Hematopoietic multipotent progenitor cell treated with erythropoietin and hydrocortisone succinate and interleukin-3 and kit ligand, for 15 days (in vitro differentiated cells): ENCODE data around the gene TUBE1.
"Not testable (repeated sequence)": the region's sequence is repeated elsewhere in the genome, so short reads cannot be mapped to it uniquely, and the experiment has no call there.

Experiments used
- DNase-seq: peaks from one replicate; pipeline ENCODE4 v3.0.0-alpha.2; 2015; ENCODE audit warnings: low spot score

TUBE1 gene

GRCh38 chr6:112087136-112087911, at the start of gene TUBE1, which contains the start of gene FAM229B:
Gene TUBE1 (minus strand): TSS chr6:112087482. CDS start chr6:112087434, 48 bp downstream.
Gene FAM229B (plus strand): TSS chr6:112087591. CDS start chr6:112099284, 11,693 bp downstream.
- DNase-seq, result peak; percentile 91

- DNase-seq, result no peak
Observed at GRCh38 chr6:112130878-112131277, 43.6 kb upstream of the TUBE1 start.

- DNase-seq, result no peak
Observed at GRCh38 chr6:112128208-112128607, 40.9 kb upstream of the TUBE1 start.

- no peak for DNase-seq
Observed at GRCh38 chr6:112123982-112124381, 36.7 kb upstream of the TUBE1 start.

GRCh38 chr6:112122756-112123155, 35.5 kb upstream of the TUBE1 start:
- DNase-seq, result no peak

GRCh38 chr6:112118034-112118433, 30.8 kb upstream of the TUBE1 start:
- no peak for DNase-seq

GRCh38 chr6:112117554-112117953, 30.3 kb upstream of the TUBE1 start:
- no peak for DNase-seq

- DNase-seq, result no peak
Observed at GRCh38 chr6:112116221-112116620, 28.9 kb upstream of the TUBE1 start.

GRCh38 chr6:112114577-112115223, 27.4 kb upstream of the TUBE1 start:
- no peak for DNase-seq

- DNase-seq, result no peak
Observed at GRCh38 chr6:112113918-112114317, 26.6 kb upstream of the TUBE1 start.

GRCh38 chr6:112113431-112113830, 26.1 kb upstream of the TUBE1 start:
- no peak for DNase-seq

- no peak for DNase-seq
Observed at GRCh38 chr6:112109262-112109661, 22.0 kb upstream of the TUBE1 start.

- DNase-seq, result no peak
Observed at GRCh38 chr6:112106562-112106961, 19.3 kb upstream of the TUBE1 start.

- not testable (repeated sequence) for DNase-seq
Observed at GRCh38 chr6:112106026-112106425, 18.7 kb upstream of the TUBE1 start.

- no peak for DNase-seq
Observed at GRCh38 chr6:112100561-112100960, 13.3 kb upstream of the TUBE1 start.

- DNase-seq, result no peak
Observed at GRCh38 chr6:112096901-112097300, 9.6 kb upstream of the TUBE1 start.

GRCh38 chr6:112087916-112088315, 634 bp upstream of the TUBE1 start:
- DNase-seq, result peak; percentile 7

GRCh38 chr6:112086744-112087135, 542 bp downstream of the TUBE1 start:
- DNase-seq, result peak; percentile 21

- DNase-seq, result no peak
Observed at GRCh38 chr6:112085286-112086065, 1.8 kb downstream of the TUBE1 start.

GRCh38 chr6:112081569-112081968, 5.7 kb downstream of the TUBE1 start:
- no peak for DNase-seq

GRCh38 chr6:112066606-112067005, 20.7 kb downstream of the TUBE1 start:
- no peak for DNase-seq

GRCh38 chr6:112065426-112065986, 21.8 kb downstream of the TUBE1 start:
- no peak for DNase-seq
